ENCODE measurements around the gene MAFF.

The MAFF gene

DNA sequence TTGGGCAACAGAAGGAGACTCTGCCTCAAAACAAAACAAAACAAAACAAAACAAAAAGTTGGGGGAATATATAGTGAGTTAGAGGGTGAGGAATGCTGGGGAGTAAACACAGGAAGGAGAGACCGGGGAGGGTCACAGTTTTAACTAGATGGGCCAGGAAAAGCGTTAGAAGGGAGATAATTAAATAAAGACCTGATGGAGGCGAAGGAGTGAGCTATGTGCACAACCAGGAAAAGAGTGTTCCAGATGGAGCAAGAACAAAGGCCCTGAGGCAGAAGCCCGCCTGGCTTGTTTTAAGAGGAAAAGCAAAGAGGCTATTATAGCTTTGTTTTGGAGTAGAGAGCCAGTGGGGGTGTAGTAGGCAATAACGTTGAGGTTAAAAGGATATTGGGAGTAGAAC is 15.4 kb upstream of the MAFF start:
- Histone ChIP-seq H3K27me3 (ENCODE audit: control insufficient read depth, low read length) (peaks cover 7% of the 10 kb centered on the region; the same call in 1 of the 2 replicates), H4K20me1 (ENCODE audit: control insufficient read depth, insufficient read depth, low read depth, low read length) (no peaks in the 10 kb centered on the region), H3K36me3 (ENCODE audit: control insufficient read depth, low read length) (peaks cover under 1% of the 10 kb centered on the region; the same call in 1 of the 2 replicates), H3K27ac (ENCODE audit: low read depth, low read length) (no peak overlapping the region), H3K9me2 (replicated peaks; ENCODE audit: control insufficient read depth, low read length) (no peaks in the 10 kb centered on the region), H3K4me3 (ENCODE audit: low read length) (no peak overlapping the region), H3F3A (ENCODE audit: control insufficient read depth, insufficient read depth) (no peaks in the 10 kb centered on the region), H3K4me1 (ENCODE audit: control insufficient read depth, low read length) (peaks cover 6% of the 10 kb centered on the region), H3K4me2 (ENCODE audit: low read length) (no peak overlapping the region), H3K9me3 (ENCODE audit: control insufficient read depth, insufficient read depth, low read length) (no peaks in the 10 kb centered on the region), H3K79me2 (ENCODE audit: control insufficient read depth, low read length) (peaks cover 1% of the 10 kb centered on the region)
- TF ChIP-seq, protein P1, sequence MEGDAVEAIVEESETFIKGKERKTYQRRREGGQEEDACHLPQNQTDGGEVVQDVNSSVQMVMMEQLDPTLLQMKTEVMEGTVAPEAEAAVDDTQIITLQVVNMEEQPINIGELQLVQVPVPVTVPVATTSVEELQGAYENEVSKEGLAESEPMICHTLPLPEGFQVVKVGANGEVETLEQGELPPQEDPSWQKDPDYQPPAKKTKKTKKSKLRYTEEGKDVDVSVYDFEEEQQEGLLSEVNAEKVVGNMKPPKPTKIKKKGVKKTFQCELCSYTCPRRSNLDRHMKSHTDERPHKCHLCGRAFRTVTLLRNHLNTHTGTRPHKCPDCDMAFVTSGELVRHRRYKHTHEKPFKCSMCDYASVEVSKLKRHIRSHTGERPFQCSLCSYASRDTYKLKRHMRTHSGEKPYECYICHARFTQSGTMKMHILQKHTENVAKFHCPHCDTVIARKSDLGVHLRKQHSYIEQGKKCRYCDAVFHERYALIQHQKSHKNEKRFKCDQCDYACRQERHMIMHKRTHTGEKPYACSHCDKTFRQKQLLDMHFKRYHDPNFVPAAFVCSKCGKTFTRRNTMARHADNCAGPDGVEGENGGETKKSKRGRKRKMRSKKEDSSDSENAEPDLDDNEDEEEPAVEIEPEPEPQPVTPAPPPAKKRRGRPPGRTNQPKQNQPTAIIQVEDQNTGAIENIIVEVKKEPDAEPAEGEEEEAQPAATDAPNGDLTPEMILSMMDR (IDR thresholded peaks at IDR 0.05; ENCODE audit: low read depth, low read length, poor library complexity, severe bottlenecking) = no peak
- TF ChIP-seq EZH2phosphoT487 (IDR thresholded peaks at IDR 0.05; ENCODE audit: borderline replicate concordance, low read length) = no peak

DNA sequence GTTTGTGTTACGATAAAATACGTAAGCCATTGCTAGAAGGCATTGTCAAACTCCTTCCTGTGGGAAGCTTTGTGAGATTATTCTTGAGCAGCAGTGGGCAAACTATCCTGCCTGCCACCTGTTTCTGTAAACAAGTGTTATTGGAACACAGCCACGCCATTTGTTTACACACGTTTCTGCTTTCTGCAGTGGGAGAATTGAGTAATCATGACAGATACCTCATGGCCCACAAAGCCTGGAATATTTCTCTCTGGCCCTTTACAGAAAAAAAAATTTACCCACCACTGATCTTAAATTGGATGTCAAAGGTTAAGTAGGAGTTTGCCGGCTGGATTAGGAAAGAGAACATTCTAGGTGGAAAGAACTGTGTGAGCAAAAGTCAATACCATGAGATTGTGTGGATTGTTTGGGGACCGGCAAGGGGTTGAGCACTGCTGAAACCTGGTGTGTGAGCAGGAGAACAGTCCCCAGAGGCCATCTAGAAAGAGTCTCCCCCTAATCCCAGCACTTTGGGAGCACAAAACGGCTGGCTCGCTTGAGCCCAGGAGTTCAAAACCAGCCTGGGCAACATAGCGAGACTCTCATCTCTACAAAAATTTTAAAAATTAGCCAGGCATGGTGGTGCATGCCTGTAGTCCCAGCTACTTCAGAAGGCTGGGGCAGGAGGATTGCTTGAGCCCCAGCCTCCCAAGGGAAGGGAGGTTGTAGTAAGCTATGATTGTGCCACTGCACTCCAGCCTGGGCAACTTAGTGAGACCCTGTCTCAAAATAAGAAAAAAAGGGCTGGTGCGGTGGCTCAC is 14.2 kb upstream of the MAFF start:
- Histone ChIP-seq H4K20me1 (ENCODE audit: control insufficient read depth, insufficient read depth, low read depth, low read length) (no peaks in the 10 kb centered on the region), H3K36me3 (ENCODE audit: control insufficient read depth, low read length) (no peaks in the 10 kb centered on the region), H3K9me3 (ENCODE audit: control insufficient read depth, insufficient read depth, low read length) (no peaks in the 10 kb centered on the region), H3F3A (ENCODE audit: control insufficient read depth, insufficient read depth) (no peaks in the 10 kb centered on the region), H3K27ac (ENCODE audit: low read depth, low read length) (no peak overlapping the region), H3K79me2 (ENCODE audit: control insufficient read depth, low read length) (no peaks in the 10 kb centered on the region), H3K27me3 (ENCODE audit: control insufficient read depth, low read length) (peaks cover 7% of the 10 kb centered on the region), H3K9me2 (replicated peaks; ENCODE audit: control insufficient read depth, low read length) (no peaks in the 10 kb centered on the region), H3K4me1 (ENCODE audit: control insufficient read depth, low read length) (no peaks in the 10 kb centered on the region), H3K4me3 (ENCODE audit: low read length) (no peak overlapping the region), H3K4me2 (ENCODE audit: low read length) (no peak overlapping the region)
- TF ChIP-seq, protein P1 (IDR thresholded peaks at IDR 0.05; ENCODE audit: low read depth, low read length, poor library complexity, severe bottlenecking) = no peak
- no peak for TF ChIP-seq EZH2phosphoT487 (IDR thresholded peaks at IDR 0.05; ENCODE audit: borderline replicate concordance, low read length)

DNA sequence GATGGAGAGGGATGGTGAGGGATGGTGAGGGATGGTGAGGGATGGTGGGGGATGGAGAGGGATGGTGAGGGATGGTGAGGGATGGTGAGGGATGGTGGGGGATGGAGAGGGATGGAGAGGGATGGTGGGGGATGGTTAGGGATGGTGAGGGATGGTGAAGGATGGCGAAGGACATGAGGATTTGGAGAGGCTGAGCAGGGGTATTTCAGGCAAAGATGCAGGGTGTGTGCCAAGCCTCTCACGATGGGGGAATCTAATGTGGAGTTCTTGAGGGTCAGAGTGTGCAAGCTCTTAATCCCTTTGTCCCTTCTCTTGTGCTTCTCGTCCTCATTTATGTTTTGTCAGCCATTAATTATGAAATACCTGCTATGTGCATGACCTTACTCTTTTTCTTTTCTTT is 12.7 kb upstream of the MAFF start:
- H3F3A ChIP-seq (ENCODE audit: control insufficient read depth, insufficient read depth) = no peaks in the 10 kb centered on the region
- no peak overlapping the region for H3K4me2 ChIP-seq (ENCODE audit: low read length)
- no peaks in the 10 kb centered on the region for H3K4me1 ChIP-seq (ENCODE audit: control insufficient read depth, low read length)
- TF ChIP-seq, protein P1 (IDR thresholded peaks at IDR 0.05; ENCODE audit: low read depth, low read length, poor library complexity, severe bottlenecking) = no peak
- no peak for TF ChIP-seq EZH2phosphoT487 (IDR thresholded peaks at IDR 0.05; ENCODE audit: borderline replicate concordance, low read length)
- no peak overlapping the region for H3K4me3 ChIP-seq (ENCODE audit: low read length)
- H3K27me3 ChIP-seq (ENCODE audit: control insufficient read depth, low read length) = peaks cover 7% of the 10 kb centered on the region
- no peaks in the 10 kb centered on the region for H3K9me2 ChIP-seq (replicated peaks; ENCODE audit: control insufficient read depth, low read length)
- no peaks in the 10 kb centered on the region for H4K20me1 ChIP-seq (ENCODE audit: control insufficient read depth, insufficient read depth, low read depth, low read length)
- H3K36me3 ChIP-seq (ENCODE audit: control insufficient read depth, low read length) = no peaks in the 10 kb centered on the region
- no peaks in the 10 kb centered on the region for H3K9me3 ChIP-seq (ENCODE audit: control insufficient read depth, insufficient read depth, low read length)
- no peaks in the 10 kb centered on the region for H3K79me2 ChIP-seq (ENCODE audit: control insufficient read depth, low read length)
- H3K27ac ChIP-seq (ENCODE audit: low read depth, low read length) = no peak overlapping the region

All from DOHH2 (cell line).